Measurements from ENCODE around the gene SH3BP5L. TPM values are rescaled to one million over a fixed set of nuclear protein-coding genes. Genes with fewer than 3 reads are reported as not detected.
A peak's percentile ranks its signal among the peaks of the same experiment; 100 is the strongest.

The SH3BP5L gene
- total RNA-seq (10 to 100 TPM; 18.6 to 27.9 (median 24.8) TPM), polyA plus RNA-seq (10 to 100 TPM; 21.1 to 52.7 (median 42.0) TPM)
- long read RNA-seq, donor 1, partial matches to known transcripts, result 0 of 3 reads
- long read RNA-seq, donor 1, other reads (novel, unspliced or antisense), result 3 of 3 reads
- long read RNA-seq, donor 2, partial matches to known transcripts, result 3 of 11 reads
- long read RNA-seq, donor 2, other reads (novel, unspliced or antisense), result 4 of 11 reads

GRCh38 chr1:248825909-248826760 lies at the start of gene SH3BP5L:
Gene SH3BP5L, minus strand, starts transcription at chr1:248825915. Its CDS starts 980 bp downstream, at chr1:248824935.
- H3K4me1 ChIP-seq, result peaks cover 47% of the 10 kb centered on the region
- ATAC-seq, result peak; percentile 92 to 94 (median 93)
- peak within 1 kb of the TSS; percentile 83 for H3K4me3 ChIP-seq
- 0% methylated on average over 56 of the region's 56 CpGs for WGBS, 3 donors
- intact Hi-C loops (cut with DNase I), result no loop called here
- TF ChIP-seq CTCF (IDR thresholded peaks at IDR 0.05), result peak; percentile 59
- H3K36me3 ChIP-seq (ENCODE audit: insufficient read depth in 1 of 2, low read depth in 1 of 2), result no peaks in the 10 kb centered on the region
- H3K9me3 ChIP-seq, result no peaks in the 10 kb centered on the region
- H3K27ac ChIP-seq, result peak within 1 kb of the TSS; percentile 95
- no peaks in the 10 kb centered on the region for H3K27me3 ChIP-seq (ENCODE audit: insufficient read depth in 3 of 3, low read length in 2 of 3)
- peak; percentile 92 to 96 for DNase-seq

GRCh38 chr1:248873993-248874533 lies 48.3 kb upstream of the SH3BP5L start:
- Histone ChIP-seq H3K4me1 (no peaks in the 10 kb centered on the region), H3K36me3 (ENCODE audit: insufficient read depth in 1 of 2, low read depth in 1 of 2) (no peaks in the 10 kb centered on the region), H3K27ac (peak overlapping the region; percentile 95), H3K4me3 (peak overlapping the region; percentile 78), H3K9me3 (no peaks in the 10 kb centered on the region), H3K27me3 (ENCODE audit: insufficient read depth in 3 of 3, low read length in 2 of 3) (no peaks in the 10 kb centered on the region)
- ATAC-seq (peak; percentile 67 to 82 (median 78)), DNase-seq (peak; percentile 75 to 87)
- WGBS, 3 donors, result 3 to 4% (median 3%) methylated on average over 23 of the region's 23 CpGs
- intact Hi-C loops (cut with DNase I), result loop anchor here in 1 of 2 donors (2.0 kb wide), 1 partner anchor 31 kb away; no protein-coding TSS in a partner anchor
- no peak for TF ChIP-seq CTCF (IDR thresholded peaks at IDR 0.05)

GRCh38 chr1:248873409-248873992 lies 47.8 kb upstream of the SH3BP5L start:
- no peaks in the 10 kb centered on the region for H3K27me3 ChIP-seq (ENCODE audit: insufficient read depth in 3 of 3, low read length in 2 of 3)
- WGBS, 3 donors, result 0 to 1% (median 0%) methylated on average over 41 of the region's 41 CpGs
- intact Hi-C loops (cut with DNase I), result no loop called here
- peak overlapping the region; percentile 78 for H3K4me3 ChIP-seq
- peak overlapping the region; percentile 95 for H3K27ac ChIP-seq
- H3K4me1 ChIP-seq, result no peaks in the 10 kb centered on the region
- H3K9me3 ChIP-seq, result no peaks in the 10 kb centered on the region
- ATAC-seq (peak; percentile 90 to 92 (median 92)), DNase-seq (peak; percentile 92 to 96)
- TF ChIP-seq CTCF (IDR thresholded peaks at IDR 0.05), result no peak
- H3K36me3 ChIP-seq (ENCODE audit: insufficient read depth in 1 of 2, low read depth in 1 of 2), result no peaks in the 10 kb centered on the region

GRCh38 chr1:248872752-248873408 lies 47.2 kb upstream of the SH3BP5L start:
- TF ChIP-seq CTCF (IDR thresholded peaks at IDR 0.05), result no peak
- intact Hi-C loops (cut with DNase I), result no loop called here
- no peaks in the 10 kb centered on the region for H3K9me3 ChIP-seq
- peak overlapping the region; percentile 95 for H3K27ac ChIP-seq
- H3K36me3 ChIP-seq (ENCODE audit: insufficient read depth in 1 of 2, low read depth in 1 of 2), result no peaks in the 10 kb centered on the region
- H3K27me3 ChIP-seq (ENCODE audit: insufficient read depth in 3 of 3, low read length in 2 of 3), result no peaks in the 10 kb centered on the region
- ATAC-seq, result peak; percentile 69 to 74 (median 71)
- H3K4me3 ChIP-seq, result peak overlapping the region; percentile 78
- 3% methylated on average over 31 of the region's 31 CpGs for WGBS, 3 donors
- peak; percentile 60 to 76 for DNase-seq
- no peaks in the 10 kb centered on the region for H3K4me1 ChIP-seq
